Measurements from ENCODE around the gene STPG1.

The STPG1 gene

GRCh38 chr1:24373710-24374109, 39.9 kb downstream of the STPG1 start:
- no peaks in the 10 kb centered on the region for H3F3A ChIP-seq (ENCODE audit: insufficient read depth)
- H3K9me3 ChIP-seq (ENCODE audit: insufficient read depth, low read length), result no peaks in the 10 kb centered on the region
- H3K27me3 ChIP-seq (ENCODE audit: low read length), result no peaks in the 10 kb centered on the region
- no peak overlapping the region for H3K4me3 ChIP-seq (ENCODE audit: insufficient read depth, low read length, poor library complexity, severe bottlenecking)
- no peak for TF ChIP-seq CTCF (IDR thresholded peaks at IDR 0.05; ENCODE audit: insufficient read depth, low read length, poor library complexity, severe bottlenecking)
- TF ChIP-seq EZH2phosphoT487 (conservative IDR thresholded peaks at IDR 0.05; ENCODE audit: low read length), result no peak
- no peak overlapping the region for H3K9ac ChIP-seq (ENCODE audit: low read length)
- H4K20me1 ChIP-seq (ENCODE audit: low read depth, low read length), result no peaks in the 10 kb centered on the region
- no peaks in the 10 kb centered on the region for H3K79me2 ChIP-seq (ENCODE audit: insufficient read depth, low read length)
- no peak overlapping the region for H2AFZ ChIP-seq (ENCODE audit: low read depth, low read length, severe bottlenecking)
- H3K36me3 ChIP-seq (ENCODE audit: low read length), result no peaks in the 10 kb centered on the region
- no peak overlapping the region for H3K27ac ChIP-seq (ENCODE audit: low read depth, low read length)
- H3K9me2 ChIP-seq (replicated peaks; ENCODE audit: insufficient read depth, low read length), result no peaks in the 10 kb centered on the region
- no peak overlapping the region for H3K4me2 ChIP-seq (ENCODE audit: low read depth, low read length, poor library complexity, severe bottlenecking)

- Histone ChIP-seq H3F3A (ENCODE audit: insufficient read depth) (no peaks in the 10 kb centered on the region), H3K9me2 (replicated peaks; ENCODE audit: insufficient read depth, low read length) (no peaks in the 10 kb centered on the region), H3K9me3 (ENCODE audit: insufficient read depth, low read length) (no peaks in the 10 kb centered on the region), H3K79me2 (ENCODE audit: insufficient read depth, low read length) (no peaks in the 10 kb centered on the region), H3K27me3 (ENCODE audit: low read length) (no peaks in the 10 kb centered on the region), H4K20me1 (ENCODE audit: low read depth, low read length) (no peaks in the 10 kb centered on the region), H3K36me3 (ENCODE audit: low read length) (no peaks in the 10 kb centered on the region), H3K9ac (ENCODE audit: low read length) (no peak overlapping the region), H3K27ac (ENCODE audit: low read depth, low read length) (no peak overlapping the region), H3K4me2 (ENCODE audit: low read depth, low read length, poor library complexity, severe bottlenecking) (no peak overlapping the region), H2AFZ (ENCODE audit: low read depth, low read length, severe bottlenecking) (peak overlapping the region; percentile 49), H3K4me3 (ENCODE audit: insufficient read depth, low read length, poor library complexity, severe bottlenecking) (no peak overlapping the region)
- TF ChIP-seq EZH2phosphoT487 (conservative IDR thresholded peaks at IDR 0.05; ENCODE audit: low read length) (no peak), CTCF (IDR thresholded peaks at IDR 0.05; ENCODE audit: insufficient read depth, low read length, poor library complexity, severe bottlenecking) (no peak)
Observed at GRCh38 chr1:24373044-24373443, 40.5 kb downstream of the STPG1 start.

GRCh38 chr1:24369801-24370200, 43.8 kb downstream of the STPG1 start:
- TF ChIP-seq EZH2phosphoT487 (conservative IDR thresholded peaks at IDR 0.05; ENCODE audit: low read length) (no peak), CTCF (IDR thresholded peaks at IDR 0.05; ENCODE audit: insufficient read depth, low read length, poor library complexity, severe bottlenecking) (no peak)

More at GRCh38 chr1:24369801-24370200, 43.8 kb downstream of the STPG1 start:
- Histone ChIP-seq H3K9ac (ENCODE audit: low read length) (no peak overlapping the region), H3K36me3 (ENCODE audit: low read length) (no peaks in the 10 kb centered on the region), H2AFZ (ENCODE audit: low read depth, low read length, severe bottlenecking) (no peak overlapping the region), H3K9me2 (replicated peaks; ENCODE audit: insufficient read depth, low read length) (no peaks in the 10 kb centered on the region), H3K4me2 (ENCODE audit: low read depth, low read length, poor library complexity, severe bottlenecking) (no peak overlapping the region), H3F3A (ENCODE audit: insufficient read depth) (no peaks in the 10 kb centered on the region), H4K20me1 (ENCODE audit: low read depth, low read length) (no peaks in the 10 kb centered on the region), H3K9me3 (ENCODE audit: insufficient read depth, low read length) (no peaks in the 10 kb centered on the region), H3K27ac (ENCODE audit: low read depth, low read length) (no peak overlapping the region), H3K4me3 (ENCODE audit: insufficient read depth, low read length, poor library complexity, severe bottlenecking) (no peak overlapping the region), H3K27me3 (ENCODE audit: low read length) (no peaks in the 10 kb centered on the region), H3K79me2 (ENCODE audit: insufficient read depth, low read length) (no peaks in the 10 kb centered on the region)

Measured in SU-DHL-6 (cell line).